K562 (cell line): Measurements from ENCODE around the gene DNAJC9. TPM values are rescaled to one million over a fixed set of nuclear protein-coding genes. Genes with fewer than 3 reads are reported as not detected.
A peak's percentile ranks its signal among the peaks of the same experiment; 100 is the strongest.

Experiments used
- CBX3 ChIP-seq, 2 experiments: IDR thresholded peaks; 1 replicate in 1 of 2; 2 replicates in 1 of 2; pipeline ENCODE4 v1.6.1; 2012; ENCODE audit warnings: inconsistent platforms in 2 of 2, low read length in 2 of 2, borderline replicate concordance in 1 of 2, control low read depth in 1 of 2
- ETV1 ChIP-seq: fragments of 450-650 bp; conservative IDR thresholded peaks from 2 replicates; pipeline ENCODE4 v1.6.1; 2016; ENCODE audit warnings: missing genetic modification characterization, control low read depth, low read depth, missing compliant biosample characterization
- ETV6 ChIP-seq, 3 experiments: fragments of 150-350 bp in 1 of 3; sonication (generic) in 1 of 3; formaldehyde crosslinking in 1 of 3; IDR thresholded peaks; 2 replicates each; pipeline versions ENCODE4 v1.6.1 to v1.8.0; 2014 to 2022; ENCODE audit warnings: borderline replicate concordance in 2 of 3, low read depth in 2 of 3, antibody characterized with exemption in 1 of 3, low read length in 1 of 3, mild to moderate bottlenecking in 1 of 3, missing genetic modification reagents in 1 of 3
- HDAC8 ChIP-seq: fragments of 450-650 bp; IDR thresholded peaks from 2 replicates; pipeline ENCODE4 v1.6.1; 2016; ENCODE audit warnings: mild to moderate bottlenecking, missing genetic modification characterization, moderate library complexity, missing compliant biosample characterization
- HDGF ChIP-seq: fragments of 450-650 bp; IDR thresholded peaks from 2 replicates; pipeline ENCODE4 v1.6.1; 2016
- MCM5 ChIP-seq: fragments of 450-650 bp; IDR thresholded peaks from 2 replicates; pipeline ENCODE4 v1.6.1; 2016; ENCODE audit warnings: low read depth
- PTBP1 ChIP-seq: fragments of 200-400 bp; formaldehyde crosslinking; IDR thresholded peaks from 2 replicates; pipeline ENCODE4 v1.6.1; 2017; ENCODE audit warnings: low read depth, low read length
- RAD51 ChIP-seq: fragments of 450-650 bp; IDR thresholded peaks from 2 replicates; pipeline ENCODE4 v1.7.1; 2016; ENCODE audit warnings: low read depth, mild to moderate bottlenecking, borderline replicate concordance
- RBM22 ChIP-seq: fragments of 200-400 bp; formaldehyde crosslinking; IDR thresholded peaks from 2 replicates; pipeline ENCODE4 v1.6.1; 2018; ENCODE audit warnings: low read length, low read depth; ENCODE audit not compliant: poor library complexity, severe bottlenecking
- SIN3B ChIP-seq: fragments of 450-650 bp; IDR thresholded peaks from 2 replicates; pipeline ENCODE4 v1.6.1; 2017; ENCODE audit warnings: low read depth, mild to moderate bottlenecking, moderate library complexity
- SMAD4 ChIP-seq: fragments of 250-450 bp; sonication (Bioruptor Pico); conservative IDR thresholded peaks from 2 replicates; pipeline ENCODE4 v1.8.0; 2021; ENCODE audit warnings: inconsistent platforms, mild to moderate bottlenecking, moderate library complexity
- TAF9B ChIP-seq: fragments of 450-650 bp; IDR thresholded peaks from 2 replicates; pipeline ENCODE4 v1.6.1; 2018; ENCODE audit warnings: mild to moderate bottlenecking; ENCODE audit not compliant: partially characterized antibody
- TAL1 ChIP-seq: fragments of 450-650 bp; IDR thresholded peaks from 2 replicates; pipeline ENCODE4 v1.6.1; 2016; ENCODE audit warnings: mild to moderate bottlenecking
- ZKSCAN3 ChIP-seq: fragments of 250-450 bp; sonication (Bioruptor Pico); IDR thresholded peaks from 2 replicates; pipeline ENCODE4 v1.4.0; 2020
- ZNF174 ChIP-seq: fragments of 250-450 bp; sonication (Bioruptor Pico); IDR thresholded peaks from 2 replicates; pipeline ENCODE4 v1.4.0; 2020; ENCODE audit warnings: mild to moderate bottlenecking
- ZNF184 ChIP-seq: sonication (generic); formaldehyde crosslinking; IDR thresholded peaks from 2 replicates; pipeline ENCODE4 v1.5.0; 2020; ENCODE audit warnings: missing genetic modification reagents
- ZNF239 ChIP-seq: fragments of 250-450 bp; sonication (Bioruptor Pico); IDR thresholded peaks from 2 replicates; pipeline ENCODE4 v1.4.0; 2020; ENCODE audit warnings: mild to moderate bottlenecking
- ZNF311 ChIP-seq: fragments of 250-450 bp; sonication (Bioruptor Pico); IDR thresholded peaks from 2 replicates; pipeline ENCODE4 v1.4.0; 2020; ENCODE audit warnings: mild to moderate bottlenecking, moderate library complexity
- ZNF79 ChIP-seq: fragments of 250-450 bp; sonication (Bioruptor Pico); IDR thresholded peaks from 2 replicates; pipeline ENCODE4 v1.4.0; 2020; ENCODE audit warnings: low read depth, mild to moderate bottlenecking, moderate library complexity
- ZSCAN32 ChIP-seq: fragments of 450-650 bp; formaldehyde crosslinking; IDR thresholded peaks from 2 replicates; pipeline ENCODE4 v1.4.0; 2020; ENCODE audit warnings: mild to moderate bottlenecking, moderate library complexity
- polyA plus RNA-seq, 8 experiments: library from polyadenylated mRNA; depleted of rRNA in 4 of 8; stranded (reverse) in 5 of 8; unstranded in 3 of 8; fragments of >200 nt; fragmentation: Nextera tagmentation in 2 of 8; fragmentation: Illumina TruSeq in 1 of 8; extraction: Ambion mirVana in 2 of 8; extraction: Trizol in 1 of 8; gene quantifications; 2 replicates each; pipeline versions ENCODE4 v1.2.1 to v1.2.3, GENCODE V29; 2011 to 2014; ENCODE audit warnings: inconsistent platforms in 1 of 8, missing spikeins in 1 of 8
- total RNA-seq, 7 experiments: library from RNA; depleted of rRNA in 6 of 7; stranded (reverse); fragments of >200 nt in 6 of 7; fragmentation: Illumina TruSeq in 2 of 7; extraction: Trizol in 2 of 7; gene quantifications; 2 replicates each; pipeline versions ENCODE4 v1.2.1 to v1.2.3, GENCODE V29; 2011 to 2021; ENCODE audit warnings: low replicate concordance in 1 of 7
- TF ChIP-seq, protein P1 (sequence below): fragments of 450-650 bp; formaldehyde crosslinking; IDR thresholded peaks from 2 replicates; pipeline ENCODE4 v1.4.0; 2022; ENCODE audit warnings: mild to moderate bottlenecking, moderate library complexity
- TF ChIP-seq, protein P2 (sequence below), 2 experiments: IDR thresholded peaks; 2 replicates each; pipeline ENCODE4 v1.6.1; 2011; ENCODE audit warnings: borderline replicate concordance in 1 of 2, control low read depth in 1 of 2, low read depth in 1 of 2, low read length in 1 of 2, mild to moderate bottlenecking in 1 of 2, mixed read lengths in 1 of 2, moderate library complexity in 1 of 2; ENCODE audit not compliant: insufficient read depth in 1 of 2, insufficient read length in 1 of 2, poor library complexity in 1 of 2, severe bottlenecking in 1 of 2; ENCODE audit errors: extremely low read depth in 1 of 2
- TF ChIP-seq, protein P3 (sequence below): fragments of 250-450 bp; sonication (Bioruptor Pico); IDR thresholded peaks from 2 replicates; pipeline ENCODE4 v1.9.0; 2021; ENCODE audit warnings: mild to moderate bottlenecking, inconsistent platforms

The DNAJC9 gene
- total and polyA plus RNA-seq, 9 of the 15 experiments (the other 6 are each of a cell fraction or from before 2014, with no cell fraction given): 66.7 to 133 (median 102) TPM

DNA sequence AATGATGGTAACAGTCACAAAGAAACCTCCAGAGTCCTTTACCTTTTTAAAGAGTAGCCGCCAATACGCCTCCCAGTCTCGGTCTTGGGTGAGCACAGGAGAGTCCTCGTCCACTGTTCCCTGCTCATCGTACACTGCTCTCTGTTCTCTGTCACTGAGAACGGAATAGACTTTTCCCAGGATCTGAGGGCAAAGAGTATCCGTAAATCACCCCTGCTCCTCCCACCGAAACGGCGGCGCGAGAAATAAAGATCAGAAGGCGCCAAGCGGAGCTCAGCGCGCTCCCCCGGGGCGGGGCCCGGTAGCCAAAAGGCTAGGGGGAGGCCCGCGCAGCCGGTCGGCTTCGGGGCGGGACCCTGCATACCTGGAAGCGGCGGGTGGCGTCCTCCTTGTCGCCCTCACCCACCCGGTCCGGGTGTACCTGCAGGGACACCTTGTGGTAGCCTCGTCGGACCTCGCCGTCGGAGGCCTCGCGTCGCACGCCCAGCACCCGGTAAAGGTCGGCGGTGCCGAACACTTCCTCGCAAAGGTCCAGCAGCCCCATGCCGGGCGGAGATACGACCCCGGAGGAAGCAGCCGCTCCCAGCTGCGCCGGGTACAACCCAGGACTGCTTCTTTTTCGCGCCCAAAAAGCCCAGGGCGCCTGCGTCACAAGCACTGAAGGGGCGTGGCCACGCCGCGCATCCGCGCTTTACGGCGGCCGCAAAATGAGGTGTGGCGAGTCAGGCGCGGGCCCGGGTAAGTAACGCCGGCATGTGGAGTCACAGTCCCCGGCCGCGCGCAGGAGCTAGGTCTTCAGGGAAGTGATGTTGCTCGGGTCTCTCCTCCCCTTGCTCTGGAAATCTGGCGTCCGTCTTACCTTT, at the start of gene DNAJC9 (continued):
- TF ChIP-seq TAL1 (no peak), ZNF184 (no peak), SIN3B (peak; percentile 68), CBX3 (IDR thresholded peaks at IDR 0.05; ENCODE audit: borderline replicate concordance in 1 of 2, low read length in 2 of 2) (no peak; a peak in 2 of 3 replicates), ZKSCAN3 (CRISPR knock-in tag) (no peak), SMAD4 (peak; percentile 92), ETV6 (IDR thresholded peaks at IDR 0.05; ENCODE audit: borderline replicate concordance in 1 of 2, low read depth in 2 of 2, low read length in 1 of 2) (no peak), ETV6 (CRISPR knock-in tag; IDR thresholded peaks at IDR 0.05; ENCODE audit: borderline replicate concordance) (peak; percentile 76; the same call in 1 of the 2 replicates), ETV1 (tag) (no peak), ZSCAN32 (CRISPR knock-in tag) (peak; percentile 85), RBM22 (peak; percentile 90), HDGF (no peak), PTBP1 (no peak; the same call in 1 of the 2 replicates), ZNF311 (no peak), ZNF239 (CRISPR knock-in tag) (no peak), MCM5 (no peak), ZNF79 (CRISPR knock-in tag) (no peak), HDAC8 (tag) (no peak), ZNF174 (CRISPR knock-in tag) (no peak), RAD51 (no peak), TAF9B (peak; percentile 91)
- TF ChIP-seq, protein P1, sequence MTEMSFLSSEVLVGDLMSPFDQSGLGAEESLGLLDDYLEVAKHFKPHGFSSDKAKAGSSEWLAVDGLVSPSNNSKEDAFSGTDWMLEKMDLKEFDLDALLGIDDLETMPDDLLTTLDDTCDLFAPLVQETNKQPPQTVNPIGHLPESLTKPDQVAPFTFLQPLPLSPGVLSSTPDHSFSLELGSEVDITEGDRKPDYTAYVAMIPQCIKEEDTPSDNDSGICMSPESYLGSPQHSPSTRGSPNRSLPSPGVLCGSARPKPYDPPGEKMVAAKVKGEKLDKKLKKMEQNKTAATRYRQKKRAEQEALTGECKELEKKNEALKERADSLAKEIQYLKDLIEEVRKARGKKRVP (CRISPR knock-in tag): peak; percentile 50; the same call in 1 of the 2 replicates
- TF ChIP-seq, protein P2, sequence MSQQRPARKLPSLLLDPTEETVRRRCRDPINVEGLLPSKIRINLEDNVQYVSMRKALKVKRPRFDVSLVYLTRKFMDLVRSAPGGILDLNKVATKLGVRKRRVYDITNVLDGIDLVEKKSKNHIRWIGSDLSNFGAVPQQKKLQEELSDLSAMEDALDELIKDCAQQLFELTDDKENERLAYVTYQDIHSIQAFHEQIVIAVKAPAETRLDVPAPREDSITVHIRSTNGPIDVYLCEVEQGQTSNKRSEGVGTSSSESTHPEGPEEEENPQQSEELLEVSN (IDR thresholded peaks at IDR 0.05; ENCODE audit: borderline replicate concordance in 1 of 2, extremely low read depth in 1 of 2, insufficient read depth in 1 of 2, insufficient read length in 1 of 2, low read depth in 1 of 2, low read length in 1 of 2, poor library complexity in 1 of 2, severe bottlenecking in 1 of 2): peak in 1 of 2 experiments; percentile 69
- TF ChIP-seq, protein P3, sequence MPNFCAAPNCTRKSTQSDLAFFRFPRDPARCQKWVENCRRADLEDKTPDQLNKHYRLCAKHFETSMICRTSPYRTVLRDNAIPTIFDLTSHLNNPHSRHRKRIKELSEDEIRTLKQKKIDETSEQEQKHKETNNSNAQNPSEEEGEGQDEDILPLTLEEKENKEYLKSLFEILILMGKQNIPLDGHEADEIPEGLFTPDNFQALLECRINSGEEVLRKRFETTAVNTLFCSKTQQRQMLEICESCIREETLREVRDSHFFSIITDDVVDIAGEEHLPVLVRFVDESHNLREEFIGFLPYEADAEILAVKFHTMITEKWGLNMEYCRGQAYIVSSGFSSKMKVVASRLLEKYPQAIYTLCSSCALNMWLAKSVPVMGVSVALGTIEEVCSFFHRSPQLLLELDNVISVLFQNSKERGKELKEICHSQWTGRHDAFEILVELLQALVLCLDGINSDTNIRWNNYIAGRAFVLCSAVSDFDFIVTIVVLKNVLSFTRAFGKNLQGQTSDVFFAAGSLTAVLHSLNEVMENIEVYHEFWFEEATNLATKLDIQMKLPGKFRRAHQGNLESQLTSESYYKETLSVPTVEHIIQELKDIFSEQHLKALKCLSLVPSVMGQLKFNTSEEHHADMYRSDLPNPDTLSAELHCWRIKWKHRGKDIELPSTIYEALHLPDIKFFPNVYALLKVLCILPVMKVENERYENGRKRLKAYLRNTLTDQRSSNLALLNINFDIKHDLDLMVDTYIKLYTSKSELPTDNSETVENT (CRISPR knock-in tag): peak; percentile 94
